Measurements from ENCODE around the gene PHLPP2.
"Not testable (repeated sequence)": the region's sequence is repeated elsewhere in the genome, so short reads cannot be mapped to it uniquely, and the experiment has no call there.

GRCh38 chr16:71614956-71615355 is 109.5 kb downstream of the PHLPP2 start:
- not testable (repeated sequence) for TF ChIP-seq BHLHE40 (IDR thresholded peaks at IDR 0.05; ENCODE audit: borderline replicate concordance); NFRKB (IDR thresholded peaks at IDR 0.05); FOXM1 (IDR thresholded peaks at IDR 0.05; ENCODE audit: borderline replicate concordance); HDGF (IDR thresholded peaks at IDR 0.05; ENCODE audit: borderline replicate concordance); FOXA1 (IDR thresholded peaks at IDR 0.05); ELF4 (IDR thresholded peaks at IDR 0.05); SP1 (IDR thresholded peaks at IDR 0.05); SUZ12 (IDR thresholded peaks at IDR 0.05); LEF1 (IDR thresholded peaks at IDR 0.05; ENCODE audit: borderline replicate concordance); TARDBP (IDR thresholded peaks at IDR 0.05)
- TF ChIP-seq, protein P1, sequence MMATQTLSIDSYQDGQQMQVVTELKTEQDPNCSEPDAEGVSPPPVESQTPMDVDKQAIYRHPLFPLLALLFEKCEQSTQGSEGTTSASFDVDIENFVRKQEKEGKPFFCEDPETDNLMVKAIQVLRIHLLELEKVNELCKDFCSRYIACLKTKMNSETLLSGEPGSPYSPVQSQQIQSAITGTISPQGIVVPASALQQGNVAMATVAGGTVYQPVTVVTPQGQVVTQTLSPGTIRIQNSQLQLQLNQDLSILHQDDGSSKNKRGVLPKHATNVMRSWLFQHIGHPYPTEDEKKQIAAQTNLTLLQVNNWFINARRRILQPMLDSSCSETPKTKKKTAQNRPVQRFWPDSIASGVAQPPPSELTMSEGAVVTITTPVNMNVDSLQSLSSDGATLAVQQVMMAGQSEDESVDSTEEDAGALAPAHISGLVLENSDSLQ (IDR thresholded peaks at IDR 0.05), result not testable (repeated sequence)
